ENCODE data around the gene TUBB4A. TPM values are rescaled to one million over a fixed set of nuclear protein-coding genes. Genes with fewer than 3 reads are reported as not detected.

TUBB4A gene
- total RNA-seq, 1 experiment from 2014 or later: 18.5 TPM

- TF ChIP-seq PRRX2 (CRISPR knock-in tag; IDR thresholded peaks at IDR 0.05) (no peak), TCF7 (CRISPR knock-in tag; IDR thresholded peaks at IDR 0.05; ENCODE audit: low read depth) (no peak), E2F4 (CRISPR knock-in tag; IDR thresholded peaks at IDR 0.05; ENCODE audit: borderline replicate concordance, low read depth) (no peak)
Measured at GRCh38 chr19:6533000-6533328, 30.9 kb upstream of the TUBB4A start (continued).

- peaks cover 18% of the 10 kb centered on the region for H3K9me3 Mint-ChIP-seq
- DNase-seq (ENCODE audit: low spot score): no peak
- no peak overlapping the region; the same call in 1 of the 2 replicates for H3K27ac Mint-ChIP-seq
- TF ChIP-seq MXD4 (CRISPR knock-in tag; IDR thresholded peaks at IDR 0.05; ENCODE audit: borderline replicate concordance) (no peak), ZNF219 (CRISPR knock-in tag; IDR thresholded peaks at IDR 0.05; ENCODE audit: borderline replicate concordance) (no peak), ZNF232 (CRISPR knock-in tag; IDR thresholded peaks at IDR 0.05) (no peak), PRDM15 (CRISPR knock-in tag; IDR thresholded peaks at IDR 0.05) (no peak), JUN (CRISPR knock-in tag; IDR thresholded peaks at IDR 0.05) (no peak), ZNF416 (CRISPR knock-in tag; IDR thresholded peaks at IDR 0.05) (no peak), NFYB (CRISPR knock-in tag; conservative IDR thresholded peaks at IDR 0.05; ENCODE audit: low read depth) (no peak), NFE2L1 (CRISPR knock-in tag; IDR thresholded peaks at IDR 0.05) (no peak), USF2 (CRISPR knock-in tag; IDR thresholded peaks at IDR 0.05) (no peak), ZMAT4 (CRISPR knock-in tag; IDR thresholded peaks at IDR 0.05) (no peak), AR (CRISPR knock-in tag; IDR thresholded peaks at IDR 0.05) (no peak), ZBTB43 (CRISPR knock-in tag; IDR thresholded peaks at IDR 0.05) (no peak)
- peak overlapping the region; percentile 74 for H3K4me3 Mint-ChIP-seq
- peaks cover 15% of the 10 kb centered on the region for H3K36me3 Mint-ChIP-seq
- POLR2A ChIA-PET: no interaction called here
- peaks cover 83% of the 10 kb centered on the region for H3K27me3 Mint-ChIP-seq (ENCODE audit: low read depth)
- peaks cover 48% of the 10 kb centered on the region for H3K4me1 Mint-ChIP-seq
- CTCF ChIA-PET: interaction anchor here (1.3 kb wide), 1 partner anchor 16 kb away, joined by 4 read pairs; no protein-coding TSS in a partner anchor
- no peak for ATAC-seq
Measured at GRCh38 chr19:6532244-6532999, 30.3 kb upstream of the TUBB4A start.
